Renal cortex interstitium (tissue), 11 donors: ENCODE measurements around the gene PARD6A. TPM values are rescaled to one million over a fixed set of nuclear protein-coding genes. Genes with fewer than 3 reads are reported as not detected.

Experiments used
- DNase-seq, 11 donors: peaks; one replicate each; pipeline ENCODE4 v3.0.0-alpha.2; 2013; ENCODE audit warnings: low read depth in 9 of 11, low spot score in 4 of 11; ENCODE audit errors: extremely low read depth in 1 of 11
- polyA plus RNA-seq, 3 donors: library from polyadenylated mRNA; unstranded; fragments of 120-200 nt; gene quantifications; one replicate each; pipeline ENCODE4 v1.2.1, GENCODE V29; 2013; ENCODE audit not compliant: insufficient read length in 3 of 3

Gene PARD6A
- polyA plus RNA-seq, 3 donors: 2.7 to 4.6 (median 3.4) TPM

DNA sequence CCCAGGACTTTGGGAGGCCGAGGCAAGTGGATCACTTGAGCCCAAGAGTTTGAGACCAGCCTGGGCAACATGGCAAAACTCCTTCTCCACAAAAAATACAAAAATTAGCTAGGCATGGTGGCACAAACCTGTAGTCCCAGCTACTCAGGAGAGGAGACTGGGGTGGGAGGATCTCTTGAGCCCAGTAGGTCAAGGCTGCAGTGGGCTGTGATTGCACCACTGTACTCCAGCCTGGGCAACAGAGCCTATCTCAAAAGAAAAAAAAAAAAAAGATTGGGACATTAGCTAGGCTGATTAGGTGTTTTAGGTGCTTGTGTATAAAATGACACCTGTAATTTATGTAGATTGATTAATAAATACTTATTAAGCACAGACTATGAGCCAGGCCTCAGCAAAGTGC lies 48.3 kb downstream of the PARD6A start:
- DNase-seq: no peak

DNA sequence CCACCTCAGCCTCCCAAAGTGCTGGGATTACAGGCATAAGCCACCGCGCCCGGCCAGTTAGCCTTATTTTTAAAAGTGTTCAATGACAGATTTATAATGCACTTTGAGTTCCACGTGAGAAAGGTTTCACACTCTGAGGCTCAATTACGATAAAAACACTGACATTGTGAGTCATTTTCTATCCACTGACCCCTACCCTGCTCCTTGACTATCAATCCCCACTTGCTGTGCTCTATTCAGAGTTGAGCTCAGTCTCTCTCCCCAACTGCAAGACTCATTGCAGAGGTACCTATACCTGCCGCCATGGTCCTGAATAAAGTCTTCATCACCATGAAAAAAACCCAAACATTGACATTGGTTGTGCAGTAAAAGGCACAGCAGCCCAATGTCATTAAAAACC lies 49.8 kb downstream of the PARD6A start:
- DNase-seq: no peak

Other genes with a start within 250 kb of the PARD6A start
- gene ZDHHC1, start 244.5 kb upstream of the PARD6A start, polyA plus RNA-seq: 10 to 100 TPM in 2 of 3 donors, 1 to 10 TPM in 1; 9.6 to 18.0 (median 12.9) TPM
- 10 to 100 TPM; 35.1 to 64.6 (median 42.7) TPM for gene HSD11B2, start 229.8 kb upstream of the PARD6A start, polyA plus RNA-seq
- 10 to 100 TPM; 84.1 to 99.9 (median 90.5) TPM for gene ATP6V0D1, start 179.8 kb upstream of the PARD6A start, polyA plus RNA-seq
- gene AGRP, start 177.4 kb upstream of the PARD6A start, polyA plus RNA-seq: under 1 TPM in 1 of 3 donors, not detected in 2; 0.53 TPM
- gene RIPOR1, start 132.1 kb upstream of the PARD6A start, polyA plus RNA-seq: 100 to 1,000 TPM; 101 to 155 (median 126) TPM
- gene CTCF, start 98.4 kb upstream of the PARD6A start, polyA plus RNA-seq: 10 to 100 TPM; 72.5 to 88.2 (median 81.4) TPM
- 1 to 10 TPM; 1.0 to 1.3 (median 1.1) TPM for gene CARMIL2, start 15.8 kb upstream of the PARD6A start, polyA plus RNA-seq
- 10 to 100 TPM; 19.8 to 29.5 (median 25.4) TPM for gene ACD, start 700 bp upstream of the PARD6A start, polyA plus RNA-seq
- 10 to 100 TPM; 20.2 to 34.6 (median 25.7) TPM for gene ENKD1, start 5.8 kb downstream of the PARD6A start, polyA plus RNA-seq
- gene C16orf86, start 5.9 kb downstream of the PARD6A start, polyA plus RNA-seq: 1 to 10 TPM; 2.9 to 4.8 (median 4.1) TPM
- gene GFOD2, start 58.4 kb downstream of the PARD6A start, polyA plus RNA-seq: 10 to 100 TPM; 19.8 to 23.7 (median 23.0) TPM
- 10 to 100 TPM; 22.7 to 30.4 (median 25.2) TPM for gene RANBP10, start 145.6 kb downstream of the PARD6A start, polyA plus RNA-seq
- gene TSNAXIP1, start 145.9 kb downstream of the PARD6A start, polyA plus RNA-seq: 1 to 10 TPM; 6.9 to 9.4 (median 7.6) TPM
- gene THAP11, start 181.4 kb downstream of the PARD6A start, polyA plus RNA-seq: 10 to 100 TPM; 26.6 to 36.3 (median 28.1) TPM
- gene NUTF2, start 186.0 kb downstream of the PARD6A start, polyA plus RNA-seq: 100 to 1,000 TPM; 115 to 139 (median 129) TPM
- gene CENPT, start 186.7 kb downstream of the PARD6A start, polyA plus RNA-seq: 10 to 100 TPM; 43.0 to 59.6 (median 53.3) TPM
- gene EDC4, start 212.1 kb downstream of the PARD6A start, polyA plus RNA-seq: 100 to 1,000 TPM in 1 of 3 donors, 10 to 100 TPM in 2; 91.3 to 106 (median 95.3) TPM
- under 1 TPM in 2 of 3 donors, not detected in 1; 0.43 to 0.70 TPM for gene NRN1L, start 223.9 kb downstream of the PARD6A start, polyA plus RNA-seq
- gene PSKH1, start 232.3 kb downstream of the PARD6A start, polyA plus RNA-seq: 10 to 100 TPM; 31.2 to 40.9 (median 34.1) TPM